ENCODE data around the gene PACS1.
"Not testable (repeated sequence)": the region's sequence is repeated elsewhere in the genome, so short reads cannot be mapped to it uniquely, and the experiment has no call there.

The PACS1 gene

DNA sequence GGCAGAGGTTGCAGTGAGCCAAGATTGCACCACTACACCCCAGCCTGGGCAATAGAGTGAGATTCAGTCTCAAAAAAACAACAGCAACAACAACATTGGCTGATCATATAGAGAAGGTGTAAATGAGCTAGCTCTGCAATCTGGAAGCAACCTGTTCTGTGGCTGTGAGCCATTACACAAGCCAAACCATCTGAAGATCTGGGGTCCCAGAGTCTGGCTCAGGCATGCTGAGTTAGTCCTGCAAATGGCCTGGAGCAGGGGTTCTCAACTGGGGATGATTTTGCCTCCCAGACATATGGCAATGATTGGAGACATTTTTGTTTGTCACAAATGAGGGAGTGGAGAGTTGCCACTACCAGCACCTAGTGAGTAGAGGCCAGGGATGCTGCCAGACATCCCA, 156.0 kb downstream of the PACS1 start:
- no peak for DNase-seq (ENCODE audit: low read depth)

DNA sequence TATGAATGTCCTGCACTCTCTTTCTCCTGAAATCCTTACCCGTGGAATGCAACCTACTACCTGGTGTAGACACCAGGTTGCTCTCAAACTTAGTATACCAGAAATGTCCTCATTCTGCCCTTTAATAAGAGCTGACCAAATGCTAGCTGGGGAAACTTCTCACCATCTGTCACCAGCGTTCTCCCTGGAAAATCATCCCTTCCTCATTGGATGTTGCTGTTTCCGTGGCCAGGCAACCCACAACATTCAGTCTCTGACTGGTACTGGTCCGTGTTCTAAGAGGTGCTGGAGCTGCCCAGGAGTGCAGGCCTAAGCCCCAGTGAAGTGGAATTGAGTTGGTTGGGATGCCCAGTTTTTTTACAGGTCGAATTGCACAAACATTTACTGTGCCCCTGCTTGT, 157.6 kb downstream of the PACS1 start:
- no peak for DNase-seq (ENCODE audit: low read depth)

- no peak for DNase-seq (ENCODE audit: low read depth)
Measured at GRCh38 chr11:66228521-66228920, 158.4 kb downstream of the PACS1 start.

DNA sequence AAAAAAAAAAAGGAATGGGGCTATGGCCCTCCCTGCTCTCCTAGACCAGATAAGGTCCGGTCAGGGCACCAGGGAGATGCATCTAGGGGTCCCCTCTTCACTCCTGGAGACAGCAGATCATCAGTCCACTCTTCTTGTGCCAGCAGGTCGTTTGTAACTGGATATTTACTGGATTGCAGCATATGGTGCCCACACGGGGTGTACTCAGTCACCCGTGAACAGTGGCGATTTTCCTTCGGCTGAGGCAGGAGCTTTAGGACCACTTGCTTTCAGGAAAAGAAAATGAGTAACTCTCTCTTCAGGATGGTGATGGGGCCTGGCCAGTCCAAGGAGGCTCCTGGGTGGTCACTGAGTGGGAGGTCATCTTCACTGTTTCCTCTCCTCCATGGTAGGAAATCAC, 160.1 kb downstream of the PACS1 start:
- DNase-seq (ENCODE audit: low read depth): no peak

- no peak for DNase-seq (ENCODE audit: low read depth)
Measured at GRCh38 chr11:66230978-66231377, 160.9 kb downstream of the PACS1 start.

GRCh38 chr11:66231561-66231960, 161.5 kb downstream of the PACS1 start:
- DNase-seq (ENCODE audit: low read depth): no peak

DNA sequence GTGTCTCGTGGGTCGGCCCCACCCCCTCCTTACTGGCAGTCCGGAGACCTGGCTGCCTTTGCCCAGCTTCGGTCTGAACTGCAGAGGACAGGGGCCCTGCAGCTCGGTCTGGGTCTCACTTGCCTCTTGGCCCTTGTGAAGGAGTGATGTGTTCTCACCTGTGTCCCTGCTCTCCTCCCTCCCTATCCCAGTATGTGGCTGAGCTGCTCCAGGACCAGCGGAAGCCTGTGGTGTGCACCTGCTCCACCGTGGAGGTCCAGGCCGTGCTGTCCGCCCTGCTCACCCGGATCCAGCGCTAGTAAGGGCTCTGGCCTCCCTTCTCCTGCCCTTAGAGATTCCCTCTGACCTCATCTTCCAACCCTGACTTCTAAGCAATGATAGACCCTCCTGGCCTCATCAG, 162.7 kb downstream of the PACS1 start:
- DNase-seq (ENCODE audit: low read depth): no peak

GRCh38 chr11:66233301-66233700, 163.2 kb downstream of the PACS1 start:
- no peak for DNase-seq (ENCODE audit: low read depth)

DNA sequence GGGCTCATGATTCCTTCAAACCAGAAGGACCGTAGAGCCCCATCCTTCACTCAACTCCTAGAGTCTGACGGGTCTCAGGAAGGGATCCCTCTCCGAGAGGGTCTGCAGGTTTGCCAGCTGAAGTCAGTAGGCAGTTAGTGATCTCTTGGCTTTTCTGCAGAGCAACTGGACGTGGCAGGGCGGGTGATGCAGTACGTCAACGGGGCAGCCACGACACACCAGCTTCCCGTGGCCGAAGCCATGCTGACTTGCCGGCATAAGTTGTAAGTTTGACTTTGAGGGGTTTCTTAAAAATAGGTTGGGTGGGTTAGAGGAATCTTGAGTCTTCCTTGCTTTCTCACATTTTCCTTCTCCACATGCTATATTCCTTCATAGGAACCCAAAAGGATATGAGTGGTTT, 165.1 kb downstream of the PACS1 start:
- DNase-seq (ENCODE audit: low read depth): no peak

DNA sequence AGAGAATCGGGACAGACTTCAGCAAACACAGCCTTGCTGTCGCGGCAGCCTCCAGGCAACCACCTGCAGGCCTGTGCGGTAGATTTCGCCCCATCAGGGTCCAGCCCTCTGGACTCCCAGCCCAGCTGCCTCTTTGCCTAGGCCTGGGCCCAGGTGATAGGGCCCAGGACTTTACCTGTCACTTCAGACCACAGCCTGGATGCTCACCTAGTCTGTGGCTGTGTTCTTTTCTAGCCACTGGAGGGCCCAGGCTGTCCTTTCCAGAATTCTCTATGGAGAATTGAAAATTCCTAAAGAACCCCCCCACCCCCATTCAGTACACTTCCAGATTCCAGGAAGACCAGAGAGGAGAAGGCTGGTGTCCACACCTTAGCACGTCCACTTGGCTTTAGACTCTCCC, 167.8 kb downstream of the PACS1 start:
- DNase-seq (ENCODE audit: low read depth): no peak

DNA sequence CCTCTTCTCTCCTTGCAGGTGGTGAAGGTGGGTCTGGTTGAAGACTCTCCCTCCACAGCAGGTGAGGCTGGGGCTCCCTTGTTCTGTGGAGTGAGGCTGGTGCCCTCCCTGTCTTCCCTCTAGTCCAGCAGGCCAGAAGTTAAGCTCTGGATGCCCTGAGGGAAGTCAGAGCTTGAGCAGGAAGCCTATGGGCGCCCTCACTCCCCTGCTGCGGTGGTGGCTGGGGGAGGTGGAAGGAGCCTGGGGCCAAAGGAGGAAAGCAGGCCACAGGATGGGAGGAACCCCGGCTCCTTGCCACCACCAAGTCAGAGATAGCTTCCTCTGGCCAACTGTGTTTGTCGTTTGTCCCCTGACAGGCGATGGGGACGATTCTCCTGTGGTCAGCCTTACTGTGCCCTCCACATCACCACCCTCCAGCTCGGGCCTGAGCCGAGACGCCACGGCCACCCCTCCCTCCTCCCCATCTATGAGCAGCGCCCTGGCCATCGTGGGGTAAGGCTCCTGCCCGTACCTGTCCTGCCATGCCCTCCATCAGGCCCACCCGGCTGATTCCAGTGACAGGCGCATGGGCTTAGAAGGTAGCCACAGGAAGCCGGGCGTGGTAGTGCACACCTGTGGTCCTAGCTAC, 168.8 kb downstream of the PACS1 start:
- DNase-seq (ENCODE audit: low read depth): no peak

GRCh38 chr11:66239511-66239910, 169.4 kb downstream of the PACS1 start:
- DNase-seq (ENCODE audit: low read depth): no peak

DNA sequence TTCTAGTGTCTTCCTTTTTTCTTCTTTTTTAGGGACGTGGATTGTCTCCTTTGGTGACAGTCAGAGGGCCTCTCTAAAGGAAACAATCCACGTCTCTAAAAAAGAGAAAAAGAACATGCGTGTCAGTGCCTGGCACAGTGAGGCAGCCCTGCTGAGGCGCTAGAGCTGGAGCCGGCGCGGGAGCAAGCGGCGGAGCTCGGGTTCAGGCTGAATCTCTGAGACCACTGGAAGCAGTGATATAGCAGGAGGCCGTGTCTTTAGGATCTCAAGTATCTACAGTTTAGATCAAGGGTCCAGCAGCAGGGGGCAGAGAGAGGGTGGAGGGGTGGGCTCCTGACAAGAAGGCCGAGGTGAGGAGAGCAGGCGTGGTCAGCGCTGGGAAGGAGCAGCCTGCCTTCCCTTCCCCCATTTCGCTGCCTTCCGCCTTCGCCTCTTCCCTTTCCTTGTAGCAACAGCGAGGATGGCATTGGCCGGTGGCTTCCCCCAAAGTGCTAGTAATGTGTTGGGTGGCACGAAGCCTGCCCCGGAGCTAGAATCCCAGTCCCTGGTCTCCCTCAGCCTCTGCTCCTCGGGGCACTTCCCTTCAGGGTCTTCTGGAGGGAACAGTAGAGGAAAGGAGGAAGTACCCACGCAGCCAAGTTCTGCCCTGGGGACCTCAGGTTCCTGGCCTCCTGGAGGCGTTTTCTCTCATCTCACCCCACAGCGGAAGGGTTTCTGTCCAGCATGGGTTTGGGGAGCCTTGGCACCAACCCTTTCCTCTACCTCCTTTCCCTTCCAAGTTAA, 170.1 kb downstream of the PACS1 start:
- no peak for DNase-seq (ENCODE audit: low read depth)

DNA sequence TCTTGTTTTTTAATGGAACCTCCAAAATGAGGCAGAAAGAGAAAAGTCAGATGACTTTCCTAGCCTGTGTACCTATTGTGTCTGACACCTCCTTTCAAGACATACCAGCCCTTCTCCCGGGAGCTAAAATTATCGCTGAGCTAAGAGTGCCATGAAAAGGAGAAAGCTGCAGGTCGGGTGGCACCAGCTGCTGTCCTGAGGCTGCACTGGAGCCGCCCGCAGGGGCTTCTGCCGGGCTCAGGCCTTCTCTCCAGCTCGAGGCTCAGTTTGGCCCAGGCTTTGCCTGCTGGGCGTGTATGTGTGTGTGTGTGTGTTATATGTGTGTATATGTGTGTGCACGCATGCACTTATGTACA, 170.7 kb downstream of the PACS1 start:
- no peak for DNase-seq (ENCODE audit: low read depth)

DNA sequence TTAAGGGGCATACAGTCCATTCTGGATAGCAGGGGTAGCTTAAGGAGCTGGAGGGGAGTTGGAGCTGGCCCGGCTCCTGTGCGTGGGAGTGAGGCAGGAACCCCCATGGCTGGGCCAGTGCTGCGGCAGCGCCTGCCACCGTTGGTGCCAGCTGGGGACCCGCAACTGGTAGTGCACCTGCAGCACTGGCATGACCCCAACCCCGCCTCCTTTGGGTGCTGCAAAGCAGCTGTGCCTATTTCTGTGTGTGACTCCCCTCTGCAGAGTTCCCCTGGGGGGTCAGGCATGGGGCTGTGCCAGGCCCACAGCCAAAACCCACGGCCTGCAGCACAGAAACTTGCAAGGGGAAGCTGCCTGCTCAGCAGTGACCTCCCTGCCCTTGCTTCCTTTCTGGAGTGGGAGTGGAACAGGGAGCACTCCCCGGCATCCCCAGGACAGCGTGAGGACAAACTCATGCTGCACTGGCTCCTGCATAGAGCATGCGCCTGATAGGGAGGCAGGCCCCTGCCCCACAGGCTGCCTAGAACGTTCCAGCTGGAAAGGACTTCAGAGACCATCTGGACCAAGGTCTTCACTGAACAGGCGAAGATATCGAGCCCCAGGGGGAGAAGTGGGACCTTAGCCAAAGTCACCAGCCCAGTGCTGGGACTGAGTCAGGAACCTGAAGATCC, 172.2 kb downstream of the PACS1 start:
- no peak for DNase-seq (ENCODE audit: low read depth)

DNA sequence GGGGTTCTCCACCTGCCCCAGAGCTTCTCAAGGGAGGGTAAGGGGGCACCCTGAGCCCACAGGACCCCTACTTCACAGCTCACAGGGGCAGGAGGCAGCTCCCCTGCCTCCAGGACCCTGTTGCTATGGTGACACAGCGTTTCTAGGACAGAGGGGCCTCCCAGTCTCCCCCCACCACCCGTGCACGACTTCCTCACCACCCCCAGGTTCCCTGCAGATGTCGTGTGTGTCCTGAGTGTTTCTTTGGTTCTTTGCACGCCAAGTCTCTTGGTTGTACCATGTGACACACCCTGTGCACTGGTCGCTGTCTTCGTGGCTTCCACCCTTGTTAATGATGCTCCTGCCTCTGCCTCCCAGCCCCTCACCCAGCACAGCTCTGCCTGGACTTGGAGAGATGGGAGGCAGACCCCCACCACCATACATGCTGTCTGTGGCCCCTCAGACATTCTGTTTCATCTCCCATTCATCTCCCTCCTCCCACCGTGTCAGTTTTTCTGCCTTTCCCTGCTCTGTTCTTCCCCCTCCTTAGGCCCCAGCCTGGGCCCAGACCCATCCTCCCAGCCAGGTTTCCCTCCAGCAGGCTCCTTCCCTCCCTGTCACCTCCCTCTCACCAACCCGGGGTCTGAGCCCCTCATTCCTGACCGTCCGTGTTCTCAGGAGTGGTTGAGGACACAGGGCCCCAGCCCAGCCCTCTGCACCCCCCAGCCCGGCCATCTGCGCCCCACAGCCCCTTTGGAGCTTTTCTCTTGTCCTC, 173.9 kb downstream of the PACS1 start:
- no peak for DNase-seq (ENCODE audit: low read depth)

GRCh38 chr11:66247295-66247694, 177.2 kb downstream of the PACS1 start:
- DNase-seq (ENCODE audit: low read depth): no peak

- no peak for DNase-seq (ENCODE audit: low read depth)
Measured at GRCh38 chr11:66247801-66248200, 177.7 kb downstream of the PACS1 start.

DNA sequence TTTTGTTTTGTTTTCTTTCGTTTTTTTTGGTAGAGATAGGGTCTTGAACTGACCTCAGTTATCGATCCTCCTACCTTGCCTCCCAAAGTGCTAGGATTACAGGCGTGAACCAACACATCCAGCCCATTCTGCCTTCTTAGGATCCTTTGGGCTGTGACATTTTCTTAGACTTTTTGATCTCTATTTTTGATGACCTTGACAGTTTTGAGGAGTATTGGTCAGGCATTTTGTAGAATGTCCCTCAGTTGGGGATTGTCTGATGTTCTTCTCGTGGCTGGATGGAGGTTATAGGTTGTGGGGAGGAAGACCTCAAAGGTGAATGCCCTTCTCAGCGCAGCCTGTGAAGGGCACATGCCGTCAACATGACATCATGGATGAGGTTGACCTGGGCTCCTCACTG, 178.8 kb downstream of the PACS1 start:
- no peak for DNase-seq (ENCODE audit: low read depth)

- no peak for DNase-seq (ENCODE audit: low read depth)
Measured at GRCh38 chr11:66251809-66252208, 181.7 kb downstream of the PACS1 start.

DNA sequence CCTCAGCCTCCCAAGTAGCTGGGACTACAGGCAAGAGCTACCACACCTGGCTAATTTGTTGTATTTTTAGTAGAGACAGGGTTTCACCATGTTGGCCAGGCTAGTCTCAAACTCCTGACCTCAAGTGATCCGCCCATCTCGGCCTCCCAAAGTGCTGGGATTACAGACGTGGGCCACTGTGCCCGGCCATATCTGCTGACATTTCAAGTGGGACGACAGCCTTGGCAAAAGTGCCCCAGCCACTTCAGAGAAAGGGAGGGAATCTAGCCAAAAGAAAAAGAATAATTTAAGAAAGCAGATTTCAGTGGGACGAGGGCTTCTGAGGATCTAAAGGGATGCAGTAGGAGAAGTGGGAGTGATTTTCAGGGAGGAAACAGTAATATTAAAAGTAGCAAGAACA, 183.0 kb downstream of the PACS1 start:
- not testable (repeated sequence) for DNase-seq (ENCODE audit: low read depth)

- no peak for DNase-seq (ENCODE audit: low read depth)
Measured at GRCh38 chr11:66258473-66258893, 188.4 kb downstream of the PACS1 start.

- no peak for DNase-seq (ENCODE audit: low read depth)
Measured at GRCh38 chr11:66259225-66259624, 189.2 kb downstream of the PACS1 start.

Measured in EH (cell line).